CD4-positive, alpha-beta T cell treated with Interleukin-17A for 4 hours (primary cell): ENCODE measurements around the gene ITGA3.

Experiments
- DNase-seq: peaks from one replicate; pipeline ENCODE4 v3.0.0-alpha.2; 2020; ENCODE audit warnings: mixed read lengths

ITGA3 gene

DNA sequence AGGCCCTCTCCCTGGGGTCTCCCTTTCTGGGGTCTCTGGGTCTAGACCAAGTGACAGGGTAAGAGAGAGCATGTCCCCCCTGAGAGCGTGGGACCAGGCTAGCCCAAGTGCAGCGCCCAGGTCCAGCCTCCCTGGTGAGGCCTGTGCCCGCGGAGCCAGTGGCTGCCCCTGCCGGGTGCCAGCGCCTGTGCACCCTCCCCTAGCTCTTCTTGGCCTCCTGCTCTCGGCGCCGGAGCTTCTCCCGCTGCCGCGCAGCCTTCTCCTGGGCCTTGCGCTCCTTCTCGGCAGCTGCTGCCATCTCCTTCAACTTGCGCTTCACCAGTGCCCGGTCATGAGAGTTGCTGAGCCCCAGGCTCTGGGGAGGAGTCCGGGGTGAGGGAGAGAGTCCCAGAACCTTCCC is 56.8 kb downstream of the ITGA3 start:
- no peak for DNase-seq

DNA sequence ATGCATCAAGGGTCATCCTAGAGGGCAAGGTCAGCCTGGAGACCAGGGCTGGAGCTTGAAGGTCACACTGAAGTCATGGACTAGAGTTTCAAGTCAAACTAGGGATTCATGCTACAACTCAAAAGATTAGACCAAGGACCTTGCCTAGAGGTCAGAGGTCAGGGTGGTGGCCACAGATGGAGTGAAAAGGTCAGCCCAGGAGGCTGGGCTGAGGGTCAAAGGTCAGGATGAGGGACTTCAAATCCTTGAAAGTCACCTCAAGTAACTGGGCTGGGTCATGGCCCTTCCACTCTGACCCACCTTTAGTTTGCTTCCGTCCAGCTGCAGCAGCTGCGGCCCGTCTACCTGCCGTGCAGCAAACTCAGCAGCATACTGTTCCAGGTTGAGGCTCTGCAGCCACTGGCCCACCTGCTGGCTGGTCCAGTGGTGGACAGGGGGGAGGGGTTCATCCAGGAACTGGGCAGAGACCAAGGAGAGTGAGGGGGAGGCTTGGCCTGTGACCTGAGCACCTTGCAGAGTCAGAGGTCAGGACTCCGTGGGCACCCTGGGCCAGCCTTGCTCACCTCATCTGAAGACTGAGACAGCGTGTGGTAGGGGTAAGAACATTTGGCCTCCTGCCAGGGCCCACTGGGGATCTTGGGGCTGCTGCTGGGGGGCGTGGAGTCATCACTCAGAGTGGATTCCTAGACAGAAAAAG is 57.9 kb downstream of the ITGA3 start:
- no peak for DNase-seq

DNA sequence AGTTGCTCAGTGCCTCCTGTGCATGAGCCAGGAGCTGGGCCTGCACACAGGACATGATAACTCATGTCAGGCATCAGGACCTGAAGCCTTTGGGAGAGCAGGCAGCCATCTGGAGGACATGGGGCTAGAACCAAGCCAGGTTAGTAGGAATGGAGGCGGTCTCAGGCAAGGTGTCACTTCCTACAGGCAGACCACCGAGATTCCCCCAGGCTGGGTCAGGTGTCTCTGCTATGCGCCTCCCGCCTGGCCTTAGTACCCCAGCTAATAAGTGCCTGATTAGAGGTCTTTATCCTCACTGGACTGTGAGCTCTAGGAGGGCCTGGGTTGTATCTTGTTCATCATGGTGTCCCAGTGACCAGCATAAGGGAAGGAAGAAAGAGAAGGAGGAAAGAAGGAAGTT is 58.5 kb downstream of the ITGA3 start:
- no peak for DNase-seq

DNA sequence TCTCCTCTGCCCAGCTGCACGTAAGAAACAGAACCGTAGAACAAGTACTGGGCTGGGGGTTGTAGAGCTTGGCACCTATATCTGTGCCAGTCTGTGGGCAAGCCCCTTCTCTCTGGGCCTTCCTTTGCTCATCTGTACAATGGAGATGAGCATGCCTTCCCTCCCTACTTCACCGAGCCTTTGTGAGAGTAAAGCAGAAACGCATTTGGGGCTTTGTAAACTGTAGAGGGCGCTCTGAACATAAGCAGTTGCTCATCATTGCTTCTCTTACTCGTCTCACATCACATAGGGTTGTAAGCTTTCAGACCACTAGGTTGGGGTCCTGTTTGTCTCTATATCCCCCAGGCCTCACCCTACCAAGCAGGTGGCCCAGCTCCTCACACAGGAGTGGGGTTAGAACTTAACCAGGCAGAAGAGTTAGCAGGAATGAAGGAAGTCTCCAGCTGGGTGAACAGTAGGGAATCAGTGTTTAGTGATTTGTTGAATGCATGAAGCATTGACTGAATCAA is 59.0 kb downstream of the ITGA3 start:
- DNase-seq: peak; percentile 45

DNA sequence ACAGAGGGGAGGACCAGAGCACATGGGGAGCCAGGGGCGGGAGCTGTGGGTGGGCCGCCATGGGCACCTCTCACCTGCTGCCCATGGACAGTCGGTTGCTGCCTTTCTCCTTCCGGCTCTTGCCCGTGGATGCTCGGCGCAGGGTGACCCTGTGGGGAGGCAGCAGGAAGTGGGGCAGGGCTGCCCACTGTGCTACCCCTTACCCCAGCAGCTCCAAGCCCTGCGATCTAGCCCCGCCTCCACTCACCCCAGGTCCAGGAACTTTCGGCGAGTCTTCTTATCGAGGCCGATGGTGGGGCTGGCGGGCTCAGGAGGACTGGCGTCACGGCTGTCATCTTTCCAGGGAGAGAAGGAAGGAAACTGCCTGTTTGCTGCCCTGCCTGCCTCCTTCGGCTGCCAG is 59.8 kb downstream of the ITGA3 start:
- DNase-seq: no peak

DNA sequence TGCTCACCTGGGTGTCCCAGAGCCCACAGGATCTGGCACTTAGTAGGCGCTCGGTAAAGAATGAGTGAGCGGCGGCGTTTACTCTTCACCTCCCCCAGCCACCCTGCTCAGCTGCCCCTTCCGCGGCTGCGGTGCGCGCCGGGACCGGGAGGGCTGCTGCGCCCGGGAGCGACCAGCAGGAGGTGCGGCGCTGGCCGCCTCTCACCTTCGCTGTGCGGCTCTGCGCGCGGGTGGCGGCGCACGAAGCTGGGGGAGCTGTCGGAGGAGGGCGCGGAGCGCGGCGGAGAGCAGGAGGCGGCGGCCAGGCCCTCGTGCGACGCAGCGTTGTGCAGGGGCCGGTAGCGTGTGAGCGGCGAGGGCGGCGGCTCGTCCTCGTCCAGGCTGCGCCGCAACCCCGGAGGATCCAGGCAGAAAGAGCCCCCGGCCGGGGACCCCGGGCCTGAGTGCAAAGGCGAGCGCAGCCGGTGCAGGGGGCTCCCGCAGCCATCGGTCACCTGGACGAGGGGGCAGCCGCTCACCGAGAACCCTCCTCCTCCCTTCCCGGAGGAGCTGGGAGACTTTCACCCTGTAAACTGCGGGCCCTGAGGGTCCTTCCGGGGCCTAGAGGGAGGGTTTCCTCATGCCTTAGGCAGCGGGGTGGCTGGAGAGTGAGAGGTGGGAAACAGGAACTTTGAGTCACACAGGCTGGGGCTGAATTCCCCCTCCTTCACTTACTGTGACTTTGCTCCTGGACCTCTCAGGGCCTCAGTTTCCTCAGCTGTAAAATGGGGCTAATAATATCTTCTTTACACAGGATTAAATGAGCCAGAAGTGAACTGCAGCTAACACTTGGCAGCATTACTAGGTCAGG is 61.5 kb downstream of the ITGA3 start:
- DNase-seq: peak; percentile 72

DNA sequence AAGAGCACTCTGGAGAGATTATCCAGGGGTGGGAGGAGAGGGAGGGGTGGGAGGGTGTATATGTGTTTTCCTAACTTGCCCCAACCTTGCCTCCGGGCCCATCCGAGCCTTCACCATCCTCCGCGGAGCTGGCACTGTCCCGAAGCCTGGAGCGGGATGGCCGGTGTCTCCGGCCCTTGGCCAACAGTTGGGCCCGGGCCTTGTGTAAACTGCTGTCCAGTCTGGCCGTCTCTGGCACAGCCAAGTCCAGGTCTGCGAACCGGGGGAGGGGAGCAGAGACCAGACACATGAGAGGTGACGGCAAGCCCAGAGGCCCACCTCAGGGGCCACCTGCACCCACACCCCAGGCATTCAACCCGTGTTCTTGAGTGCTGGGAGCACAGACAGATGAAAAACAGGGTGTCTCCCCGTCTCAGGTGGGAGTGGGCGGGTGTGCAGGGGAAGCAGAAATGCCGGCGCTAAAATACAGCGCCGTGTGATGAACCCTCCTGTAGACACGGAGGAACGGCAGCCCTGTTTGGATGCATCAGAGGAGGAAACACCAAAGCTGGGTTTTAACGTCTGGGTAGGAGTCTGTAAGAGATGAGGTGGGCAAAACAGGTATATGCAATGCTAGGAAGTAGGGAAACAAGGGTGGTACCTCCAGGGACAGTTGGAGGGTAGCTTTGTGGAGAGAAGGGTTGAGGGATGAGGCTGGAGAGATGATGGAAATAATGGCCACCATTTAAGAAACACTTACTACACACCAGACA is 62.3 kb downstream of the ITGA3 start:
- no peak for DNase-seq

DNA sequence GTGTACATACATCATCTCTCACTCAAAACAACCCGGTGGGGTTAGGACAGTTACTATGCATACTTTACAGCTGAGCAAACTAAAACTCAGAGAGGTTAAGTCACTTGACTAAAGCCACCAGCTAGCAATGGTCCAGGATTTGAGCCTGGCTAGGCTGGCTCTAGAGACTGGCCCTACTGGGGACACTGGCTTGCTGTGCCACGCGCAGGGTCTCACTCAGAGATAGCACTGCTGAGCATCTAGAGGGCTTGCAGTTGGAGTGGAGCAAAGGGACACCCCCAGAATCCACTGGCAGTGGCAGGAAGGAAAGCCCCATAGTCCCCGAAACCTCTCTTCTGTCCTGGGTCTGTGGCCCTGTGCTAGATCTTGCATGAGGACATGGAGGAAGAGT is 62.9 kb downstream of the ITGA3 start:
- no peak for DNase-seq

DNA sequence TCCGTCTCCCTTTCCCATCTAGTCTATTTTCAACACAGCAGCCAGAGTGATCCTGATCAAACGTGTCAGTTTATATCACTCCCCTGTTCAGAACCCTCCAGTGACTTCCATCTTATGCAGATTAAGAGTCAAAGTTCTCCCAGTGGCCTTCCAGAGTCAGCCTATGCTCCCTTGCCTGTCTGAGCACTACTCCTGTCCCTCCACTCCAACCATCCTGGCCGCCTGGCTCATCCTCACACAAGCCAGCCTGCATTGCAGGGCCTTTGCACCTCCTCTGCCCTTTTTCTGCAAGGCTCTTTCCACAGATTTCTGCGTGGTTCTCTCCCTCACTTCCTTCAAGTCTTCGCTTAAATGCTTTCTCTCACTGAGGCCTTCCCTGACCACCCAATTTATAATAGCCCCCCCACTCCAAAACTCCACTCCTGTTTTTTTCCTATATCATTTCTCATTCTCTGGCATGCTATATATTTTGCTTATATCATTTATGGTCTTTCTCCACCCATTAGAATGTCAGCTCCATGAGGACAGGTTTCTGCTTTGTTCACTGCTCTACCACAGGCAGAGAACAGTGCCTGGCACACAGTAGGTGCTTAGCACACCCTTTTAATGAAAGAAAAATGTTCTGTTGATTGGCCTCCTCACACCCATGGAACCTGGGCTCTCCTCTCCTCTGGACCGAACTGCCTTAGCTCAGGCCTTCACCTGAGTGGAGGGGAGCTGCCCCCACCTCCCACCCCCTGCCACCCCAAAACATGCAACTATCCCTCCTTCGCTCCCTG is 64.8 kb downstream of the ITGA3 start:
- DNase-seq: no peak

DNA sequence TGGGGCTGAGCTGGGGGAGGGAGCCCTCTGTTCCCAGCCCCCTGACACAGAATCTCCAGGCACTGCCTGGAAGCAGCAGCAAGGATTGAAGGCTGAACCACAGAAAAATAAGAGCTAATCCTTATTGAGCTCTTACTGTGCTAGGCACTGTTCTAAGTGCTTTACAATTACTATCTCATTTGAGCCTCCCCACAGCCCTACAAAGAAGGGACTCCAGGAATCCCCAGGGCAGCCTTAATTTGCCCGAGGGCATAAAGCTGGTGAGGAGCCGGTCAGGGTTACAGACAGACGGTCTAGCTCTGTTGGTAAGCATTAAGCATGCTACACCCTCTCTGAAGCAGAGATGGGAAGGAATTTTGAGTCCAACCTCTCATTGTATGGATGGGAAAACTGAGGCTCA is 67.0 kb downstream of the ITGA3 start:
- DNase-seq: no peak

DNA sequence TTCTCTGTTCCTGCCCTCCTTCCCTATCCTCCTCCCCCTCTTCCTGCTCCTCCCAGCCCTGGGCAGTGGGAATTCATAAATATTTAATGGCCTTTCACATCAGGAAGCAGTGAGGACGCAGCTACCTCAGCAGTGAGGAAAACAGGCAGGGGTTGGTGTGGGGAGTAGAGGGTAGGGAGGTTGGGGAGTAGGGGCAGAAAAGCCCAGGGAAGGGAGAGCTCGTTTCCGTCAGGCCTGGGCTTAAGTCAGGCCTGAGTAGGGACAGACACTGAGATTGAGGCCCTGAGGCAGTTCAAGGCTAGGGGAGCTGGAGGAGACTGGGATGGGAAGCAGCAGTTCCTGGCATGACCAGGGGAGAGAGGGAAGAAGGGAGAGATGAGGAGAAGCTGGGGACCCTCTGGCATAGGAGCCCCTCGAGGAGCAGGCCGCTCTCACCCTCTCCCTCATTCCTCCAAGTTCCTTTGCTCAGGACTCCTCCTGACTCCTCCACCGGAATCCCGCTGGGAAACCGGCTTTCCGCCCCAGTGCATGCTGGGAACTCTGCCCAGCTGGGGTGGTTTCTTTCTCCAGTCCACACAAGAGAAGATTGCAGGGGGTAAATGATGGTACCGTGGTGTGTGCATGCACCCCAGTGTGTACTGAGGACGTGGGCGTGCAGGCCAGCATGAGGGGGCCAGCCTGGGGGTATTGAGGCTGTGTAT is 67.9 kb downstream of the ITGA3 start:
- no peak for DNase-seq

DNA sequence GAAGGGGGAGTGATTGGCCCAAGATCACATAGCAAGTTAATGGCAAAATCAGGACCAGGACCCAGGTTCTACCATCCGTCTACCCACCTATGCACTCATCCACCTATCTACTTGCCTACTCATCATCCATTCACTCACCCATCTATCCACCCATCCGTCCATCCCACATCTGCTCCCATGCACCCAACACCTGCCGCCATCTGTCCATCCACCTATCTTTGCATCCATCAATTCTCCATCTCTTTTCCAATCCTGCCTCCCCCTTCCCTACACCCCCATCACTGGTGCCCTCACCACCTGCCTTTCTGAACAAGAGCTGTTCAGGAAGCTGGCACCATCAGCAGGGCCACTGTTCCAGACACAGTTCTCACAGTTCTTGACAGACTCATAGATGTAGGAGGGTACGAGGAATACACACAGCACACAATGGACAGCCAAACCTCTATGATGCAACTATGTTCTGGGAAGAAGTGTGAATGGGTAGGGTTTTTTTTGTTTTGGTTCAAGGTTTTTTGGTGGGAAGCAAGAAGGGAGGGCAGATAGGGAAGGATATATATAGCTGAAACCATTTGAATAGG is 69.6 kb downstream of the ITGA3 start:
- DNase-seq: no peak

DNA sequence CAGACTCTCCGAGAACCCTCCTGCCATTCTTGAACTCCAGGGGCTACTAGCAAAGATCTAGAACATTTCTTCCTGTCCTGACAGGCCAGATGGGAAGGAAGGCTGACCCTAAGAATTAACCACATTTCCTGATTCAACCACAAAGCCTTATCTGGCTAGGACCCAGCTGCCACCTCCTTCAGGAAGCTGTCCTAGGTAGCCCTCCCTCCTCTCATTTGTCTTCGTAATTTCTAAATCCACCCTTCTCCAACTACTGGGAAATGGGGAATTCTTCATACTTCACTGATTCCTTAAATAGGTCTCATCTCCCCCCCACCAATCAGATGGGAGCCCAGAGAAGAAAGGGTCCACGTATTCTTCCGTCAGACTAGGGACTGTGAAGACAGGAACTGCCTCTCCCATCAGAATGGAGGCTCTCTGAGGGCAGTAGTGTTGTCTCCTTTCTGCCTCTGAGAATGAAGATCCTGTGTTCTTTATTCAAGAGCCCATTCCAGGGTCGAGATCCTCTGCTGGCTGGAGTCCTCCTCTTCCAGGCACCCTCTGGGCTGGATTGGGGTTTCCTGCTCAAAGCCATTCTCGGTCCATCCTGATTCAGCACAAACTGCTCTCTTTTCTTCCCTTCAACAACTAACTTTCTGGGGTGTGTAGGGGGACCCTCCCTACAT is 71.9 kb downstream of the ITGA3 start:
- no peak for DNase-seq

DNA sequence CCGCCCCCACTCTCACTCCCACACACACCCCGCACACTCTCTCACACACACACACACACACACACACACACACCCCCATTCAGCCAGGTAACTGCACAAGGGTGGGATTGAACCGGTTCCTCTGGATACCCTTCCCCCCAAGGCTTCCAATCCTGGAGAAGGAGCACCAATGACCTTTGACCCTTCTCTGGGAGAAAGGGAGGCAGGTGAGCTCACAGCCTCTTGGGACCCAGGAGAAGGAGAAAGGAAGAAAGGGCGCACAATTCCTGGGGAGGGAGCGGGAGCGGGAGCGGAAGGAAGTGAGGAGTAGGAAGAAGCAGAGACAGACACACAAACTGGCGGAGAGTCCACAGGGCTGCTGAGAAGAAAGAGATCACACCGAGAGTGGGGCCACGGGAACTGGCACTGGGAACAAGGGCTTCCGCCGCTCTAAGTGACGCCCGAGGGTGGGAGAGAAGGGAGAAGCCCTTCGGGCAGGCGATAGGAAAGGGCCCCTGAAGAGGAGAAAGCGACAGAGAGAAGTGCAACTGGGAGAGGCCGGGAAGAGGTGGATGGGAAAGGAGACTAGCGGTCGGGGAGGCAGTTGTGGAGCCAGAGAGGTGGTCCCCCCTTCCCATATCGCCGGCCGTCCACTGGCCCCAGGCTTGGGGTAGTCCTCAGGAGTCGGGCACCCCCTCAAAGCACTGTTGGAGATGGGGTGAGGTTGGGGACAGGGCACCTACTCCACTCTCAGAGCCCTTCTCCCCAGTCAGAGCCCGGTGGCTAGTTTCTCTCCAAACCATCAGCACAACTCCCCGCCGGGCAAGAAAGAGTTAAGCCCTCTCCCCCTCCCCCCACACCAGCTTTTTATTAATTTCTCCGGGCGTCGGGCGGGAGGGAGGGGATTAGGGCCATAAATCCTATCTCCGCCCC is 72.8 kb downstream of the ITGA3 start:
- DNase-seq: no peak

DNA sequence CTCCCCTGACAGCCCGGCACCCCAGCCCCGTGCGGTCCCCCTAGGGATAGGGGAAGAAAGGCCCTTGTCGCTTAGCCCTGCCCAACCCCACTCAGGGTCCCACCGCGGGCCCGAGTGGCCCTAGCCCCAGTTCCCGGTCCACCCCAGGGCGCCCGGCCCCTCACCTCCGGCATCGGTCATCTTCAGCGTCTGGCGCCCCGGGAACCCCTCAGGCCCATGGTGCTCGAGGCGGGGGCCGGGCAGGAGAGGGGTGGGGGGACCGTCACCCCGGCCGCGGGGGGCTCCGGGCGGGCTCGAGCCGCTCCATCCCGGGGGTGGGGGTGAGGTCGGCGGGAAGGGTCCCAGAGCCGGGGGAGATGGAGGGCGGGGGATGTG is 73.4 kb downstream of the ITGA3 start:
- DNase-seq: no peak

DNA sequence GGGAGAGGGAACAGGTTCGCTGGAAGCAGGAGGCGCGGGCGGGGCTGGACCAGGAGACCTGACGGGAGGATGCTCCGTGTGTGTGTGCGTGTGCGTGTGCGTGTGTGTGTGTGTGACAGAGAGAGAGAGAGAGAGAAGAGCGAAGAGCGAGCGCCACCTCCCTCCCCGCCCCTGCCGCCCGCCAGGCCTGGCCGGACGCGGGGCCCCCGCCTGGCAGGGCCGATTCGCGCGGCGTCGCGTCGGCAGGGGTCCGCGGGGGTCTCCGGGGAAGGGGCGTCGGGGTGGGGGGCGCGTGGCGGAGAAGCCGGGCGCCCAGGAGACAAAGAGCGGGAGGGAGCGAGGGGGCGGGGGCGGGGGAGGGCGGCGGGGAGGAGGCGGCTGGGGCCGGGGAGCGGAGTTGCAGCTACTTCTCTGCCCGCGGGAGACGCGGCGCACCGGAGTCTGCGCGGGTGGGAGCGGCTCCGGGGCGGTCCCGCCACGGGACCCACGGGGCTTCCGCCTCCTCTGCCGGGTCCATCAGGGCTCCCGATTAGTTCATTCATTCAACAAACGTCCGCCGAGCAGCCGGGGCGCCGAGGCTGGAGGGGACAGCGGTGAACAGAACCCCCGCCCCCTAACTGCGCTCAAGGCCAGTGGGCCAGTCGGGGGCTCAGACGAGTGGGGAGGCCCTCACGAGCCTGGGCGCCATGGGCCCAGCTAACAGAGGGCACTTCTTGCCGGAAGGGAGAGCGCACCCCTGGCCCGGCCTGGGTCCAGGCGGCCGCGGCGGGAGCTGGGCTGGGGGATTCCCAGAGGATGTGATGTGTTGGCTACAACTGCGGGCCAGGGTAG is 74.0 kb downstream of the ITGA3 start, which contains the start of gene SAMD14:
TSS of gene SAMD14 (minus strand) at position 433 of the 831 bp plus-strand sequence. CDS start 5,201 bp downstream, outside the sequence.
- peak; percentile 66 for DNase-seq

DNA sequence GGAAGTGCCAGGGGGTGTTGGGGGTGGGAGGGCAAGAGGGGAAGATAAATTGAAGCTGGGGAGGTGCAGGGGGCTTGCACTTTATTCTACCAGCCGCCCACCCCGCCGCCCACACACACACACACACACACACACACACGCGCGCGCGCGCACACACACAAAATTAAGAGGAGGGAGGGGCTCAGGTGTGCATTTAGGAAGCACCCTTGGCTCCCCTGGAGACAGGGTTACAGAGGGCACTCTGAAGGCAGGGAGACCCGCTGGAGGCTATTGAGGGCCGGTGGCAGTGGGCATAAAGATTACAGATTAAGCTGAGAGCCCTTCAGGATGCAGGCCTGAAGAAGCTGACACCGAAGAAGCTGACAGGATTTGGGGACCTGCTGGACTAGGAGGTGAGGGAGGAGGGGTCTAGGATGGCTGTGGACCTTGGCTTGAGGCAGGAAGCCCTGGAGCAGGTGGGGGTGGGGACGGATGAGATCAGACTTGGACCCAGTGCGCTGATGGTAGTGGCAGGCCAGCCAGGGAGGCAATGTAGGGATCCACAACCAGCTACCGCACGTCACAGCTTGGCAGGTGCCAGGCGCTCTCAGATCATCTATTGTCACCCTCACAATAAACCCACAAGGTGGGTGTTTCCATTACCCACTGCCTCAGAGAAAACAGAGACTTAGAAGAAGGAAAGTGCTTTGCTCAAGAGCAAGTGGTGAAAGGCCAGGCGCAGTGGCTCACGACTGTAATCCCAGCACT is 74.8 kb downstream of the ITGA3 start:
- no peak for DNase-seq
